ENCODE results near the gene TPX2.

The TPX2 gene

DNA sequence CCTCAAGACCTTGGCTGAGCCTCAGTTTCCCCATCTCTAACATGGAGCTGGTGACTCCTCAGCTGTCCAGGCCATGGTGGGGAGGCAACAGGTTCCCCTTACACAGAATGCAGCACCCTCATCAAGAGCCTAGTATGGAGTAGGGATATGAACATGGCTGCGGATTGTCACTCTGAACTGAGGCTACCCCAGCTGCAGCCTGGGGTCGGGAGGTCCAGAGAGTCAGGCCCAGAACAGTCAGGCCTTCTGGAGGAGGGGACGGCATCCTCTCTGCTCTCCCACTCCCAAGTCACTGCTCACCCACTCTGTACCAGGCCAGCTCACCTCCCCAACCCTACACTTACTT is 107.7 kb downstream of the TPX2 start:
- H3K9me3 Mint-ChIP-seq, result no peaks in the 10 kb centered on the region
- peak overlapping the region in 1 of 3 experiments; percentile 32 for H3K27ac Mint-ChIP-seq
- TF ChIP-seq, protein P1, sequence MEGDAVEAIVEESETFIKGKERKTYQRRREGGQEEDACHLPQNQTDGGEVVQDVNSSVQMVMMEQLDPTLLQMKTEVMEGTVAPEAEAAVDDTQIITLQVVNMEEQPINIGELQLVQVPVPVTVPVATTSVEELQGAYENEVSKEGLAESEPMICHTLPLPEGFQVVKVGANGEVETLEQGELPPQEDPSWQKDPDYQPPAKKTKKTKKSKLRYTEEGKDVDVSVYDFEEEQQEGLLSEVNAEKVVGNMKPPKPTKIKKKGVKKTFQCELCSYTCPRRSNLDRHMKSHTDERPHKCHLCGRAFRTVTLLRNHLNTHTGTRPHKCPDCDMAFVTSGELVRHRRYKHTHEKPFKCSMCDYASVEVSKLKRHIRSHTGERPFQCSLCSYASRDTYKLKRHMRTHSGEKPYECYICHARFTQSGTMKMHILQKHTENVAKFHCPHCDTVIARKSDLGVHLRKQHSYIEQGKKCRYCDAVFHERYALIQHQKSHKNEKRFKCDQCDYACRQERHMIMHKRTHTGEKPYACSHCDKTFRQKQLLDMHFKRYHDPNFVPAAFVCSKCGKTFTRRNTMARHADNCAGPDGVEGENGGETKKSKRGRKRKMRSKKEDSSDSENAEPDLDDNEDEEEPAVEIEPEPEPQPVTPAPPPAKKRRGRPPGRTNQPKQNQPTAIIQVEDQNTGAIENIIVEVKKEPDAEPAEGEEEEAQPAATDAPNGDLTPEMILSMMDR (IDR thresholded peaks at IDR 0.05; ENCODE audit: unreplicated experiment in 3 of 3), result no peak
- H3K4me1 Mint-ChIP-seq, result peaks cover 23% of the 10 kb centered on the region
- H3K4me3 Mint-ChIP-seq, result no peak overlapping the region
- H3K27me3 Mint-ChIP-seq (ENCODE audit: low read depth), result peaks cover 25% of the 10 kb centered on the region
- H3K36me3 Mint-ChIP-seq (ENCODE audit: low read depth), result no peaks in the 10 kb centered on the region

DNA sequence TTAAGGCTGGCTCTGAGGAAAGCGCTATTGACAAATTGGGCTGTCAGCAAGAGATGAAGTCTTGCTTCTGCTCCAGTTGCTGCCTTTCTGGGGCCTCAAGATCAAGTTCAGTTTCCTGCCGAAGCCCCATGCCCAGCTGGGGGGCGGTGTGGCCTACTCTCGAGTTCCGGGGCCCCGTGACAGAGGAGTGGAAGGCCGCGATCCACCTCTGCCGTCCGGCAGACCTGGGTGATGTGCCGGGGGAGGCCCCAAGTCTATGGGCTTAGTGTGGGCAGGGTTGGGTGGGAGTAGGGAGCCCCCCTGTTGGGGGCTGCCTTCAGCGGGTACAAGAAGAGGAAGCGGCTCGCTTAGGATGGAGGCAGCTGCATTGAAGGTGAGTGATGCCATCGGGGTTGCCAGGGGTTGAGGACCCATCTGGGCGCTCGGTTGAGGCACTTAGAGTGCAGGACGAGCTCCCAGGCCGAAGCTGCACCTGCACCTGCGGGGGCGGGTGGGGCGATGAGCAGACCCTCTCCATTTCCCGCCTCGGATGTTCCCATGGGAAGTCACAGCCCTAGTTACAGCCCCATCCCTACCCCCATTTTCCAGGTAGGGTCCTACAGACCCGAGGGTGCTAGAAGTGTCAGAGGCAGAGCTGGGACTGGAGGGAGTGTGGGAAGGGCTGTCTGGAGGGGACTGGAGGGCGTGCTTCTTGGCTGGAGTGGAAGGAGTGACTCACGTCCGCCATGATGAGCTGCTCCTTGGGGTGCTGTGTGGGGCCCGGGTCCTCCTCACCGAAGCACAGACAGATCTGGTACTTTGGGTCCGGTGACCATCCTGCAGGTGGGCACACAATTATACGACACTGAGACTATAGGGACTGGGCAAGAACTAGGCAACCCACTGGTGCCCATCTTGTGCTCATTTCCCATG is 109.3 kb downstream of the TPX2 start:
- Mint-ChIP-seq H3K4me3 (no peak overlapping the region), H3K27me3 (ENCODE audit: low read depth) (peaks cover 29% of the 10 kb centered on the region), H3K4me1 (peaks cover 10% of the 10 kb centered on the region), H3K27ac (peak overlapping the region in 1 of 3 experiments; percentile 37), H3K36me3 (ENCODE audit: low read depth) (no peaks in the 10 kb centered on the region), H3K9me3 (no peaks in the 10 kb centered on the region)
- TF ChIP-seq, protein P1 (IDR thresholded peaks at IDR 0.05; ENCODE audit: unreplicated experiment in 3 of 3), result no peak

DNA sequence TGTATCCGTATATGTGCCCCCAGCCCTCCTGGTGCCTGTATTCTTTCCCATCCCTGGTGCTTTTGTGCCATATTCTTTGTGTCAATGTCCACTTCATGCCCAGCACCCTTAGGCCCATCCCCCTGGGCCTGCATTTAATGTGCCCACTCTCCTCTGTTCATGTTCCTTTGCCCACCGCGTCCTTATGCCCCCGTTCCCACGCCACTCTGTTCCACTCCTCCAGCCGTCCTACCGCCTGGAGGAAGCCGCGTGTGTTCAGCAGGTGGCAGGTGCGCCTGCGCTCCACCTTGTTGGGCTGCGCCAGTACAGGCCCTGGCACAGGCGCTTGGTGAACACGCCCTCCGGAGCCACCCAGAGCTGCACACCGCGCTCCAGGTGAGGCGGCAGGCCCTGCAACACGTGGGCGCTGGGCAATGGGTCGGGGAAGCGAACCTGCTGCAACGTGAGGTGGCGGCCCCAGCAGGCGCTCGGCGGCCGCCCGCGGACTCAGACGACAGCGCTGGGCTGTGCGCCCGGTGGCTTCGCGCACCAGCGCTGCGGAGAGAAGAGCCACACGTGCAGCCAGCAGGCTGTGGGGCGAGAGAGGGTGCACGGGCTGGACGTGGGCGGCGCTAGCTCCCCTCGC is 110.3 kb downstream of the TPX2 start:
- TF ChIP-seq, protein P1 (IDR thresholded peaks at IDR 0.05; ENCODE audit: unreplicated experiment in 3 of 3), result no peak
- no peaks in the 10 kb centered on the region for H3K9me3 Mint-ChIP-seq
- H3K27ac Mint-ChIP-seq, result peak overlapping the region in 1 of 3 experiments; percentile 37
- peaks cover 29% of the 10 kb centered on the region for H3K27me3 Mint-ChIP-seq (ENCODE audit: low read depth)
- H3K36me3 Mint-ChIP-seq (ENCODE audit: low read depth), result no peaks in the 10 kb centered on the region
- H3K4me3 Mint-ChIP-seq, result no peak overlapping the region
- no peaks in the 10 kb centered on the region for H3K4me1 Mint-ChIP-seq
